Measurements from ENCODE around the gene C9. TPM values are rescaled to one million over a fixed set of nuclear protein-coding genes. Genes with fewer than 3 reads are reported as not detected.
"Not testable (repeated sequence)": the region's sequence is repeated elsewhere in the genome, so short reads cannot be mapped to it uniquely, and the experiment has no call there.

The C9 gene
- total RNA-seq, 2 experiments from 2014 or later, result not detected

GRCh38 chr5:39352951-39353350, 11.3 kb downstream of the C9 start:
- H3K27me3 Mint-ChIP-seq (ENCODE audit: low read depth), result no peaks in the 10 kb centered on the region

GRCh38 chr5:39352170-39352569, 12.1 kb downstream of the C9 start:
- H3K27ac Mint-ChIP-seq, result no peak overlapping the region
- ChIA-PET CTCF (no interaction called here), POLR2A (no interaction called here)
- H3K4me1 Mint-ChIP-seq (ENCODE audit: low read depth), result no peaks in the 10 kb centered on the region
- DNase-seq (no peak), ATAC-seq (no peak)
- peaks cover 8% of the 10 kb centered on the region for H3K9me3 Mint-ChIP-seq (ENCODE audit: insufficient read depth)
- H3K36me3 Mint-ChIP-seq (ENCODE audit: low read depth), result no peaks in the 10 kb centered on the region
- H3K27me3 Mint-ChIP-seq (ENCODE audit: low read depth), result peaks cover 2% of the 10 kb centered on the region
- H3K4me3 Mint-ChIP-seq, result no peak overlapping the region

More at GRCh38 chr5:39352951-39353350, 11.3 kb downstream of the C9 start:
- POLR2A ChIA-PET, result no interaction called here
- CTCF ChIA-PET, result no interaction called here
- Mint-ChIP-seq H3K9me3 (ENCODE audit: insufficient read depth) (peaks cover 8% of the 10 kb centered on the region), H3K4me3 (no peak overlapping the region), H3K27ac (no peak overlapping the region), H3K36me3 (ENCODE audit: low read depth) (no peaks in the 10 kb centered on the region), H3K4me1 (ENCODE audit: low read depth) (no peaks in the 10 kb centered on the region)
- DNase-seq (no peak), ATAC-seq (no peak)

GRCh38 chr5:39349484-39349883, 14.8 kb downstream of the C9 start:
- no peak for DNase-seq
- no peak overlapping the region for H3K27ac Mint-ChIP-seq
- ATAC-seq, result no peak
- no peaks in the 10 kb centered on the region for H3K36me3 Mint-ChIP-seq (ENCODE audit: low read depth)
- ChIA-PET POLR2A (no interaction called here), CTCF (no interaction called here)
- H3K27me3 Mint-ChIP-seq (ENCODE audit: low read depth), result peaks cover 7% of the 10 kb centered on the region
- H3K4me1 Mint-ChIP-seq (ENCODE audit: low read depth), result no peaks in the 10 kb centered on the region
- no peak overlapping the region for H3K4me3 Mint-ChIP-seq
- peaks cover 8% of the 10 kb centered on the region for H3K9me3 Mint-ChIP-seq (ENCODE audit: insufficient read depth)

GRCh38 chr5:39342460-39342859, 21.8 kb downstream of the C9 start:
- Mint-ChIP-seq H3K27me3 (ENCODE audit: low read depth) (peaks cover 5% of the 10 kb centered on the region), H3K4me3 (no peak overlapping the region), H3K9me3 (ENCODE audit: insufficient read depth) (no peaks in the 10 kb centered on the region), H3K36me3 (ENCODE audit: low read depth) (no peaks in the 10 kb centered on the region), H3K27ac (no peak overlapping the region), H3K4me1 (ENCODE audit: low read depth) (no peaks in the 10 kb centered on the region)
- no peak for DNase-seq
- no peak for ATAC-seq
- ChIA-PET POLR2A (no interaction called here), CTCF (interaction anchor here (1.3 kb wide), 1 partner anchor 33 kb away, joined by 3 read pairs; no protein-coding TSS in a partner anchor)

DNA sequence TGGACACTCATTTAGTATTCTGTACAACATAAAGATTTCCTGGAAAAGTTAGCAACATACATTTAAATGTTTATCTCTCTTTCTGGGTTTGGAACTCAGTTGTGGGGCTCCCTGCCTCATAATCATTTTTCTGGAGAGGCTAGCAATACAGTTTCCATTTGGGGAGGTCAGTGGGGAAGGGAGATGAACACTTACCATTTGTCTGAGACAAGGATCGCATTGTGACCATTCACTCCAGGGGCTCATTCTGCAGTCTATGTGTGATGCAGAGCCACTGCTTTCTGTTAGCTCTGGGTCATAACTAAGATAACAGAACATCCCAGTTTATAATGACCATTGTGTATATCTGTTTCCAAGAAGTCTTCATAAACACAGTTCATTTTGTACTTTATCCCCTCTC, 22.4 kb downstream of the C9 start:
- ChIA-PET POLR2A (no interaction called here), CTCF (no interaction called here)
- no peak overlapping the region for H3K27ac Mint-ChIP-seq
- no peaks in the 10 kb centered on the region for H3K9me3 Mint-ChIP-seq (ENCODE audit: insufficient read depth)
- no peak overlapping the region for H3K4me3 Mint-ChIP-seq
- ATAC-seq (no peak), DNase-seq (no peak)
- H3K27me3 Mint-ChIP-seq (ENCODE audit: low read depth), result peaks cover 5% of the 10 kb centered on the region
- H3K36me3 Mint-ChIP-seq (ENCODE audit: low read depth), result no peaks in the 10 kb centered on the region
- no peaks in the 10 kb centered on the region for H3K4me1 Mint-ChIP-seq (ENCODE audit: low read depth)

GRCh38 chr5:39340506-39340905, 23.8 kb downstream of the C9 start:
- peaks cover 5% of the 10 kb centered on the region for H3K27me3 Mint-ChIP-seq (ENCODE audit: low read depth)
- no peaks in the 10 kb centered on the region for H3K4me1 Mint-ChIP-seq (ENCODE audit: low read depth)
- ATAC-seq (no peak), DNase-seq (no peak)
- no peaks in the 10 kb centered on the region for H3K9me3 Mint-ChIP-seq (ENCODE audit: insufficient read depth)
- H3K27ac Mint-ChIP-seq, result no peak overlapping the region
- ChIA-PET CTCF (no interaction called here), POLR2A (interaction anchor here (0.6 kb wide), 1 partner anchor 49 kb away, joined by 3 read pairs; no protein-coding TSS in a partner anchor)
- no peak overlapping the region for H3K4me3 Mint-ChIP-seq
- no peaks in the 10 kb centered on the region for H3K36me3 Mint-ChIP-seq (ENCODE audit: low read depth)

DNA sequence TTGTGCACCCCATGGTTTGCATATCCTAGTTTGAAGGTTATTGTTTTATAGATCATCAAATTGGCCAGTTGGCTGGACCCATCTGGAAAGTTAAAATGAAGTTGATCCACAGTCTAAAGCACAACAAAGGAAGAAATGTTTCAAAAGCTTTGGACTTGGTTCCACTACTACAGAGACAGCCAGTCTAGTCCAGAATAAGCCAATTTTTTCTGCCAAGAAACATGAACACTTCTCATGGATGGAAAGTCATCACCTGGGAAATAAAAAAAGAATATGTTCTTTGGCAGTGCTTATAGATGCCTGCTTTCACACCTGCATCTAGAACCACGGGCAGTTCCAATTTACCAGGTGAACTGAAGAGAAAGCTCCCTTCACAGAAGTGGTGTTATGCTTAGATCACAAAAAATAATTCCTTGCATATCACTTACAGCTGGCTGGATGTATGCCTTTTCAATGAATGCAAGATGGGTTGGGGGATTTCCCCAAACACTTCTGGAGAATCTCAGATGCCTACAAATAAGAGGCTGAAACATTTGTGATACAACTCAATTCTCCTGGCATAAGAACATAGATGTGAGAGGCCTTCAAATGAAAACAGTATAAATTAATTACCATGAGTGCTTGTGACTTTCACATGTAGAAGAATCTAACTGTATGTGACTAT, 26.9 kb downstream of the C9 start:
- ATAC-seq (no peak), DNase-seq (no peak)
- Mint-ChIP-seq H3K27ac (no peak overlapping the region), H3K36me3 (ENCODE audit: low read depth) (no peaks in the 10 kb centered on the region), H3K27me3 (ENCODE audit: low read depth) (no peaks in the 10 kb centered on the region), H3K9me3 (ENCODE audit: insufficient read depth) (no peaks in the 10 kb centered on the region), H3K4me3 (no peak overlapping the region), H3K4me1 (ENCODE audit: low read depth) (no peaks in the 10 kb centered on the region)
- ChIA-PET CTCF (interaction anchor here (1.0 to 1.3 kb wide), 3 partner anchors 10 to 136 kb away, joined by 3 read pairs; no protein-coding TSS in a partner anchor), POLR2A (interaction anchor here (0.6 kb wide), 1 partner anchor 511 kb away, joined by 5 read pairs; no protein-coding TSS in a partner anchor)

DNA sequence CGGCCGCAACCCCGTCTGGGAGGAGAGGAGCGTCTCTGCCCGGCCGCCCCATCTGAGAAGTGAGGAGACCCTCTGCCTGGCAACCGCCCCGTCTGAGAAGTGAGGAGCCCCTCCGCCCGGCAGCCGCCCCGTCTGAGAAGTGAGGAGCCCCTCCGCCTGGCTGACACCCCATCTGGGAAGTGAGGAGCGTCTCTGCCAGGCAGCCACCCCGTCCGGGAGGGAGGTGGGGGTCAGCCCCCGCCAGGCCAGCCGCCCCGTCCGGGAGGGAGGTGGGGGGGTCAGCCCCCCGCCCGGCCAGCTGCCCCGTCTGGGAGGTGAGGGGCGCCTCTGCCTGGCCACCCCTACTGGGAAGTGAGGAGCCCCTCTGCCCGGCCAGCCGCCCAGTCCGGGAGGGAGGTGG, 30.0 kb downstream of the C9 start:
- ATAC-seq; H3K27me3 Mint-ChIP-seq (ENCODE audit: low read depth); H3K4me1 Mint-ChIP-seq (ENCODE audit: low read depth); H3K4me3 Mint-ChIP-seq; DNase-seq; H3K27ac Mint-ChIP-seq; CTCF ChIA-PET; POLR2A ChIA-PET; H3K36me3 Mint-ChIP-seq (ENCODE audit: low read depth); H3K9me3 Mint-ChIP-seq (ENCODE audit: insufficient read depth): not testable (repeated sequence)

DNA sequence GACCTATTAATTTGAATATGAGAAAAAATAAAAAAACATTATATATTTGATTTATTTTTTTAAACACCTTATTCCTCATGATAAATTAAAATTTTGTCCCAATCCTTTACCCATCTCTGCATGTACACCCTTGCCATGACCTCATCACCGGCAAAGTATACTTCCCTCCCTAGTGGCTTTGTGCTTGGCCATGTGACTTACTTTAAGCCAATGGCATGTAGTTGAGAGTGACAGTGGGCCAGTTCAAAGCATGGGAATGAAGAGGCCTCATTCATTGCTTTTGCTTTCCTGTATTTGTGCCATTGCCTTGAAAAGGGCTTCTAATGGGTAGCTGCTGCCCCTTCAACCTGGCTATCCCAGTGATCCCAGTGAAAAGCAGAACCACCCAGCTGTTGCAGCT, 31.2 kb downstream of the C9 start:
- Mint-ChIP-seq H3K4me1 (ENCODE audit: low read depth) (no peaks in the 10 kb centered on the region), H3K27me3 (ENCODE audit: low read depth) (peaks cover 4% of the 10 kb centered on the region), H3K4me3 (no peak overlapping the region), H3K9me3 (ENCODE audit: insufficient read depth) (no peaks in the 10 kb centered on the region), H3K36me3 (ENCODE audit: low read depth) (no peaks in the 10 kb centered on the region), H3K27ac (no peak overlapping the region)
- no peak for DNase-seq
- ChIA-PET POLR2A (no interaction called here), CTCF (no interaction called here)
- ATAC-seq, result no peak

DNA sequence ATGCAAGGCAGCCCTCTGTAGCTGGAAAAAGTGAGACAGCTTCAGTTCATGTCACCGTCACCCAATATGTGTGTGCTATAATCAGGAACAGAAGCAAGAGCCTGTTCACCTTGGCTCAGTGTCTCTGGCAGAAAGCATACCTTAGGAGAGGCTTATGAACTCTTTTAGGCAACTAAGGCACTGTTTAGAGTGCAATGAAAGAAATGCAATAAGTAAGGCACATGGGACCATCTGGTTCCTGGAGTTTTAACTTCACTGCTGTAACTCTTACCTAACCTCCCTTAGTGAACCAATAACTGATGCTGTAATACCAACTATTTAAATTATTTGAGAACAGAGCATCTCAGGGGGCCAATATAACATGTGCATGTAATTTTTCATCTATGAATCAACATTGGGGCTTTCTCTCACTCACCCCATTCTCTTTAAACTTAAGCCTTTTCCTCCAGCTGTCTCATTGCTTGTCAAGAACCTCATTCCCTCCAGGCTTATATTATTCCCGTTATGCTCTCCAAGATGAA, 32.4 kb downstream of the C9 start:
- Mint-ChIP-seq H3K4me1 (ENCODE audit: low read depth) (no peaks in the 10 kb centered on the region), H3K36me3 (ENCODE audit: low read depth) (no peaks in the 10 kb centered on the region), H3K27ac (no peak overlapping the region), H3K4me3 (no peak overlapping the region), H3K27me3 (ENCODE audit: low read depth) (peaks cover 4% of the 10 kb centered on the region), H3K9me3 (ENCODE audit: insufficient read depth) (no peaks in the 10 kb centered on the region)
- POLR2A ChIA-PET, result no interaction called here
- DNase-seq, result no peak
- no peak for ATAC-seq
- CTCF ChIA-PET, result no interaction called here

DNA sequence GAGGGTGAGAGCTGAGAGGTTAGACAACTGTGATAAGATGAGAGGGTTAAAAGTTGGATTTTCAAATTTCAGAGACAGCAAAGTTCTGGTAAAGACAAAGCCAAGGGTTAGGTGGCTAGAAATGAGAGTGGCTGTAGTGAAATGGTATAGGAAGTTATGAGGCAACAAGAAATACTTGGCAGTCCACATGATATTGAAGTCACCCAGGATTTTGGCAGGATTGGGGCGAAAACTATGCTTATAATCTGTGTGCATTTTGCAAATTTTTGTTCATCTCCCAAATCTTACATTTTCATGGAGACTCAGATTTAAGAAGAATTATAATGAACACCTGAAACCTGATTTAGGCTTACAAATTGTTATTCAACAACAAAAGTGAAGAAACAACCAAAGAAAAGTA, 35.6 kb downstream of the C9 start:
- no peak overlapping the region for H3K27ac Mint-ChIP-seq
- ChIA-PET CTCF (no interaction called here), POLR2A (interaction anchor here (0.7 kb wide), 1 partner anchor 187 kb away, joined by 3 read pairs; no protein-coding TSS in a partner anchor)
- no peaks in the 10 kb centered on the region for H3K9me3 Mint-ChIP-seq (ENCODE audit: insufficient read depth)
- peaks cover 9% of the 10 kb centered on the region for H3K27me3 Mint-ChIP-seq (ENCODE audit: low read depth)
- H3K36me3 Mint-ChIP-seq (ENCODE audit: low read depth), result no peaks in the 10 kb centered on the region
- H3K4me3 Mint-ChIP-seq, result no peak overlapping the region
- no peak for DNase-seq
- H3K4me1 Mint-ChIP-seq (ENCODE audit: low read depth), result no peaks in the 10 kb centered on the region
- ATAC-seq, result no peak

- no peak for DNase-seq
- Mint-ChIP-seq H3K27me3 (ENCODE audit: low read depth) (peaks cover 5% of the 10 kb centered on the region), H3K27ac (no peak overlapping the region), H3K36me3 (ENCODE audit: low read depth) (no peaks in the 10 kb centered on the region), H3K4me1 (ENCODE audit: low read depth) (no peaks in the 10 kb centered on the region), H3K4me3 (no peak overlapping the region), H3K9me3 (ENCODE audit: insufficient read depth) (no peaks in the 10 kb centered on the region)
- ChIA-PET CTCF (no interaction called here), POLR2A (no interaction called here)
- no peak for ATAC-seq
These were observed 40.8 kb downstream of the C9 start for GRCh38 chr5:39323542-39323941.

GRCh38 chr5:39319395-39319794, 44.9 kb downstream of the C9 start:
- Mint-ChIP-seq H3K27me3 (ENCODE audit: low read depth) (peaks cover 4% of the 10 kb centered on the region), H3K4me3 (no peak overlapping the region), H3K9me3 (ENCODE audit: insufficient read depth) (peaks cover 5% of the 10 kb centered on the region), H3K36me3 (ENCODE audit: low read depth) (no peaks in the 10 kb centered on the region), H3K27ac (no peak overlapping the region), H3K4me1 (ENCODE audit: low read depth) (no peaks in the 10 kb centered on the region)
- ChIA-PET CTCF (no interaction called here), POLR2A (no interaction called here)
- no peak for DNase-seq
- no peak for ATAC-seq
